Gastroesophageal sphincter (tissue), 4 donors: ENCODE data around the gene ITPK1. TPM values are rescaled to one million over a fixed set of nuclear protein-coding genes. Genes with fewer than 3 reads are reported as not detected.

Experiments used
- ATAC-seq: fragments of 150-250 bp; one replicate; pipeline ENCODE4 v1.9.1; 2016; ENCODE audit warnings: mild to moderate bottlenecking, moderate library complexity
- H3K27ac ChIP-seq, 4 donors: fragments of 200-600 bp; sonication (generic) in 3 of 4; 1 replicate in 3 of 4; 2 replicates in 1 of 4; pipeline ENCODE4 v1.5.1; 2016 to 2019
- H3K27me3 ChIP-seq: fragments of 200-600 bp; sonication (generic); one replicate; pipeline ENCODE4 v1.5.1; 2019
- H3K36me3 ChIP-seq, 2 donors: fragments of 200-600 bp; sonication (generic); one replicate each; pipeline ENCODE4 v1.5.1; 2019; ENCODE audit warnings: control low read depth in 1 of 2
- H3K4me1 ChIP-seq, 3 donors: fragments of 200-600 bp; sonication (generic); 1 replicate in 2 of 3; 2 replicates in 1 of 3; pipeline ENCODE4 v1.5.1; 2016 to 2019; ENCODE audit warnings: control low read depth in 2 of 3
- H3K4me3 ChIP-seq, 2 donors: fragments of 200-600 bp; sonication (generic); one replicate each; pipeline ENCODE4 v1.5.1; 2019; ENCODE audit warnings: mild to moderate bottlenecking in 1 of 2, moderate library complexity in 1 of 2
- H3K9me3 ChIP-seq, 3 donors: fragments of 200-600 bp; sonication (generic); one replicate each; pipeline ENCODE4 v1.5.1; 2017 to 2019; ENCODE audit warnings: control low read depth in 2 of 3
- EP300 ChIP-seq: sonication (generic); formaldehyde crosslinking; IDR thresholded peaks from one replicate; pipeline ENCODE4 v1.6.1; 2017; ENCODE audit warnings: antibody characterized with exemption, mild to moderate bottlenecking
- POLR2A ChIP-seq, 2 donors: fragments of 450-650 bp; IDR thresholded peaks; one replicate each; pipeline ENCODE4 v1.6.1; 2017; ENCODE audit warnings: antibody characterized with exemption in 2 of 2, mild to moderate bottlenecking in 2 of 2, moderate library complexity in 1 of 2
- POLR2AphosphoS5 ChIP-seq: sonication (generic); formaldehyde crosslinking; IDR thresholded peaks from one replicate; pipeline ENCODE4 v1.6.1; 2017; ENCODE audit warnings: antibody characterized with exemption
- WGBS, 2 donors: methylation state at CpG; one replicate each; pipeline ENCODE4 v1.1.5; 2018; ENCODE audit warnings: low coverage in 1 of 2; 5-methylcytosine and 5-hydroxymethylcytosine counted together
- total RNA-seq, 4 donors: library from RNA; depleted of rRNA; stranded (reverse); fragments of >200 nt; gene quantifications; one replicate each; pipeline ENCODE4 v1.1.0, GENCODE V29; 2016
- TF ChIP-seq, protein P1 (sequence below), 4 experiments: fragments of 200-600 bp in 2 of 4; fragments of 450-650 bp in 2 of 4; sonication (generic) in 1 of 4; IDR thresholded peaks; one replicate each; pipeline ENCODE4 v1.5.1; 2017 to 2019; ENCODE audit warnings: antibody characterized with exemption in 4 of 4, mild to moderate bottlenecking in 2 of 4, moderate library complexity in 2 of 4

Gene ITPK1
- total RNA-seq, 4 donors from 2014 or later, result 68.8 to 201 (median 134) TPM

DNA sequence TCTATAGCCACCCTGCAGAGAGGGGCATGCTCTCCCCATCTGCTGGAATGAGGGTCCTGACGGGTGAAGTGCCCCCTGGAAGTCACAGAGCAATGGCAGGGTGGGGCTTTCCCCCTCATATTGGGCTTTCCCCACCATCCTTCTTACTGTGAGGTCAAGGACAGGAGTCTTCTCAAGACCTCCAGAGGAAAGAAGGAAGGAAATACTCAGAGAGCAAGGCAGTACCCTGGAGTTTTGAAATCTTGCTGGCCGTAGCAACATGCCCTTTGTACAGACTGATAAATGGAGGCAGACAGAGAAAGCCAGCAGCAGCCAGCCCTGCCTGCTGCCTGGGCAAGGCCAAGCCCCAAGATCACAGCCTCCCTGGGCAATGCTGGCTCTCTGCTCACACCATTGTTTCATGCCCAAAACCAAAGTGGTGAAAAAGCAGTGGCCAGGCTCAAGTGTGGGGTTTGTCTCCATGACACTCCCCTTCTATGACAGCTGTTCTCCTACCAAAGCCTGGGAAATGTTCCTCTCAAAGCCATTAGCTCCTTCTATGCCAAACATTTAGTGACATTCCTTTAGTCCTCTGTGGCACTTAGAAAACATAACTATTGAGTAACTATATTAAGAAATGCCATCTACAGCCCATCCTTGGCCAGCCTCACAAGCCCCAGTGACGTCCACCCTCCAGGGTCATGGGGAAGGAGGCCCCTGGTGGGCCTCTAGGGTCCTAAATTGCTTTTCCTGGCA lies 13.2 kb upstream of the ITPK1 start:
- 60% methylated on average over 1 of the region's 3 CpGs; no CpG with 5 or more reads in 1 of the 2 donors for WGBS, 2 donors
- no peaks in the 10 kb centered on the region for H3K9me3 ChIP-seq
- no peak overlapping the region for H3K4me3 ChIP-seq
- TF ChIP-seq EP300 (no peak), POLR2AphosphoS5 (no peak), POLR2A (IDR thresholded peaks at IDR 0.05) (no peak)
- TF ChIP-seq, protein P1, sequence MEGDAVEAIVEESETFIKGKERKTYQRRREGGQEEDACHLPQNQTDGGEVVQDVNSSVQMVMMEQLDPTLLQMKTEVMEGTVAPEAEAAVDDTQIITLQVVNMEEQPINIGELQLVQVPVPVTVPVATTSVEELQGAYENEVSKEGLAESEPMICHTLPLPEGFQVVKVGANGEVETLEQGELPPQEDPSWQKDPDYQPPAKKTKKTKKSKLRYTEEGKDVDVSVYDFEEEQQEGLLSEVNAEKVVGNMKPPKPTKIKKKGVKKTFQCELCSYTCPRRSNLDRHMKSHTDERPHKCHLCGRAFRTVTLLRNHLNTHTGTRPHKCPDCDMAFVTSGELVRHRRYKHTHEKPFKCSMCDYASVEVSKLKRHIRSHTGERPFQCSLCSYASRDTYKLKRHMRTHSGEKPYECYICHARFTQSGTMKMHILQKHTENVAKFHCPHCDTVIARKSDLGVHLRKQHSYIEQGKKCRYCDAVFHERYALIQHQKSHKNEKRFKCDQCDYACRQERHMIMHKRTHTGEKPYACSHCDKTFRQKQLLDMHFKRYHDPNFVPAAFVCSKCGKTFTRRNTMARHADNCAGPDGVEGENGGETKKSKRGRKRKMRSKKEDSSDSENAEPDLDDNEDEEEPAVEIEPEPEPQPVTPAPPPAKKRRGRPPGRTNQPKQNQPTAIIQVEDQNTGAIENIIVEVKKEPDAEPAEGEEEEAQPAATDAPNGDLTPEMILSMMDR (IDR thresholded peaks at IDR 0.05), result no peak
- H3K36me3 ChIP-seq, result no peaks in the 10 kb centered on the region
- no peaks in the 10 kb centered on the region for H3K27me3 ChIP-seq
- ATAC-seq, result peak; percentile 19
- H3K27ac ChIP-seq, result no peak overlapping the region
- peaks cover 0 to 13% (median 0%) of the 10 kb centered on the region in 3 donors for H3K4me1 ChIP-seq

DNA sequence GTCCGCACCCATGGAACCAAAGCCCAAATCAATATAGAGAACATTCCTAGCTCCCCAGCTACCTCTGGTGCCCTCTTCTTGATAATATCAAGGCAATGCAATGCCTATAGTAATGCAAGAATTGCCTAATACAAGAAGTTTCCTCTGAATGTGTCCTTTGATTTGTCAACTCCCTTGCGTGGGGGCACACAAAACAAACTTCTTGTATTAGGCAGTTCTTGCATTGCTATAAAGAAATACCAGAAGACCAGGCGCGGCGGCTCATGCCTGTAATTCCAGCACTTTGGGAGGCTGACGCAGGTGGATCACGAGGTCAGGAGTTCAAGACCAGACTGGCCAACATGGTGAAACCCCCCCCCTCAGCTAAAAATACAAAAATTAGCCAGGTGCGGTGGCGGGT lies 10.4 kb upstream of the ITPK1 start:
- no peak for ATAC-seq
- Histone ChIP-seq H3K4me3 (no peak overlapping the region), H3K27ac (no peak overlapping the region), H3K27me3 (no peaks in the 10 kb centered on the region), H3K4me1 (no peaks in the 10 kb centered on the region), H3K9me3 (no peaks in the 10 kb centered on the region), H3K36me3 (no peaks in the 10 kb centered on the region)
- WGBS, 2 donors, result 90 to 93% methylated on average over 2 to 6 of the region's 9 CpGs
- TF ChIP-seq, protein P1 (IDR thresholded peaks at IDR 0.05), result no peak
- TF ChIP-seq POLR2A (IDR thresholded peaks at IDR 0.05) (no peak), POLR2AphosphoS5 (no peak)

DNA sequence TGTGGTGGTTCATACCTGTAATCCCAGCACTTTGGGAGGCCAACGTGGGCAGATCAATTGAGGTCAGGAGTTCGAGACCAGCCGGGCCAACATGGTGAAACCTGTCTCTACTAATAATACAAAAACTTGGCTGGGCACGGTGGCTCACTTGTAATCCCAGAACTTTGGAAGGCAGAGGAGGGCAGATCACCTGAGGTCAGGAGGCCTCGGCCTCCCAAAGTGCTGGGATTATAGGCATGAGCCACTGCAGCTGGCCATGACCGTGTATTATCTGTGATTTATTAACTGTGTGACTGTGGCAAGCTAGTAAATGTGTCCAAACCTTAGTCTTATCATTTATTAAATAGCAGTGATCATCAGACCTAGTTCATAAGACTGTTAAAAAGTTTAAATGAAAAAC lies 7.1 kb upstream of the ITPK1 start:
- Histone ChIP-seq H3K4me1 (no peaks in the 10 kb centered on the region), H3K36me3 (no peaks in the 10 kb centered on the region), H3K4me3 (no peak overlapping the region), H3K9me3 (no peaks in the 10 kb centered on the region), H3K27me3 (no peaks in the 10 kb centered on the region), H3K27ac (no peak overlapping the region)
- no peak for TF ChIP-seq POLR2AphosphoS5
- TF ChIP-seq POLR2A (IDR thresholded peaks at IDR 0.05), result no peak
- TF ChIP-seq, protein P1 (IDR thresholded peaks at IDR 0.05), result no peak
- TF ChIP-seq EP300, result no peak
- 89 to 96% methylated on average over 1 to 4 of the region's 6 CpGs for WGBS, 2 donors
- ATAC-seq, result no peak

DNA sequence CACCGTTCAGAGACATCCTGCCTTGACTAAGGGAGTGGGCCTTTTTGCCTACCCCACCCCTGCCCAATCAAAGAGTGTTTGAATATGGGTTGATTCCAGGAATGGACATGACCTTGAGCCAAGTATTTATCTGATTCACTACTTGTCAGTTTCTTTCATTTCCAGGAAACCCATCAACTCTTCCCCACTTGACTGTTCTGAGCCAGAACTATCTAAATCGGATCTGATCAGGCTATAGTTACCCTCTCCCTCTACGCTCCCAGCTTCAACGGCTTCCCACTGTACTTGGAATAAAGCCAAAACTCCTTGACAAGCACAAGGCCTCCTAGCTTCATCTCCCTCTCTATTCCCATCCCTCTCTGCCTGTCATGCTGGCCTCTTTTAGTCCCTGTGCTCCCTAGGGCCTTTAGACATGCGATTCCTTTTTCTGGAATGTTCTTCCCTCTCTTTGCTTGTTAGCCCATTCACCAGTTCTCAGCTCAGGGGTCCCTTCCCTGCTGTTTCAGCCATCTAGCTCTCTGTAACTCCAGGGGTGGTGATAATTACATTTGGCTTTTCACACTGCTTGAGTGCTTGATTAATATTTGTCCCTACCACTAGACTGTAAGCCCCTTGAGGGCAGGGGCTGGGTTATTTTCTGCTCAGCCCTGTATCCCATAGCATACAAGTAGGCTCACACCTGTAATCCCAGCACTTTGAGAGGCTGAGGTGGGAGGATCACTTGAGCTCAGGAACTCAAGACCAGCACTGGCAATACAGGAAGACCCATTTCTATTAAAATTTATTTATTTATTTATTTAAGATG lies 5.5 kb upstream of the ITPK1 start:
- 56 to 63% methylated on average over 3 to 5 of the region's 5 CpGs for WGBS, 2 donors
- Histone ChIP-seq H3K36me3 (no peaks in the 10 kb centered on the region), H3K9me3 (no peaks in the 10 kb centered on the region), H3K4me1 (peaks cover 0 to 9% (median 0%) of the 10 kb centered on the region in 3 donors), H3K27me3 (no peaks in the 10 kb centered on the region), H3K27ac (no peak overlapping the region), H3K4me3 (no peak overlapping the region)
- ATAC-seq, result no peak
- no peak for TF ChIP-seq POLR2A (IDR thresholded peaks at IDR 0.05)
- TF ChIP-seq POLR2AphosphoS5, result no peak
- TF ChIP-seq, protein P1 (IDR thresholded peaks at IDR 0.05), result no peak
- TF ChIP-seq EP300, result no peak
